Mesendoderm (in vitro differentiated cells): ENCODE results near the gene UBASH3A.
"Not testable (repeated sequence)": the region's sequence is repeated elsewhere in the genome, so short reads cannot be mapped to it uniquely, and the experiment has no call there.

ENCODE experiments used
- DNase-seq: peaks from one replicate; pipeline ENCODE4 v3.0.0; 2013
- H2AK5ac ChIP-seq: 2 replicates; pipeline ENCODE4 v1.6.1; 2013; ENCODE audit warnings: low read length, inconsistent platforms
- H2BK120ac ChIP-seq: 2 replicates; pipeline ENCODE4 v1.6.1; 2013; ENCODE audit warnings: low read depth, mild to moderate bottlenecking, low read length, moderate library complexity, mixed read lengths
- H2BK15ac ChIP-seq: replicated peaks from 2 replicates; pipeline ENCODE4 v1.6.1; 2013; ENCODE audit warnings: low read depth, mild to moderate bottlenecking, moderate library complexity
- H2BK5ac ChIP-seq: 2 replicates; pipeline ENCODE4 v1.6.1; 2013; ENCODE audit warnings: low read length, inconsistent platforms
- H3K18ac ChIP-seq: 2 replicates; pipeline ENCODE4 v1.6.1; 2013; ENCODE audit warnings: mild to moderate bottlenecking, low read length, mixed read lengths
- H3K23ac ChIP-seq: one replicate; pipeline ENCODE4 v1.6.1; 2013; ENCODE audit warnings: low read length
- H3K27ac ChIP-seq: 2 replicates; pipeline ENCODE4 v1.5.1; 2013; ENCODE audit warnings: low read depth, mild to moderate bottlenecking, inconsistent platforms, low read length, moderate library complexity
- H3K27me3 ChIP-seq: 2 replicates; pipeline ENCODE4 v1.6.1; 2013; ENCODE audit warnings: low read length, control low read depth, mild to moderate bottlenecking, inconsistent platforms; ENCODE audit not compliant: insufficient read depth, poor library complexity
- H3K36me3 ChIP-seq: 2 replicates; pipeline ENCODE4 v1.6.1; 2013; ENCODE audit warnings: low read length, inconsistent platforms; ENCODE audit not compliant: control insufficient read depth, insufficient read depth
- H3K4ac ChIP-seq: one replicate; pipeline ENCODE4 v1.6.1; 2013; ENCODE audit warnings: low read depth, mild to moderate bottlenecking, low read length, moderate library complexity
- H3K4me1 ChIP-seq: 2 replicates; pipeline ENCODE4 v1.6.1; 2013; ENCODE audit warnings: low read depth, low read length, inconsistent platforms; ENCODE audit not compliant: control insufficient read depth
- H3K4me2 ChIP-seq: 2 replicates; pipeline ENCODE4 v1.6.1; 2013; ENCODE audit warnings: low read length
- H3K4me3 ChIP-seq: 2 replicates; pipeline ENCODE4 v1.5.1; 2013; ENCODE audit warnings: mild to moderate bottlenecking, low read length
- H3K56ac ChIP-seq: one replicate; pipeline ENCODE4 v1.6.1; 2013; ENCODE audit warnings: low read length
- H3K79me1 ChIP-seq: 2 replicates; pipeline ENCODE4 v1.6.1; 2013; ENCODE audit warnings: low read length, inconsistent platforms
- H3K79me2 ChIP-seq: 2 replicates; pipeline ENCODE4 v1.6.1; 2013; ENCODE audit warnings: mild to moderate bottlenecking, low read length; ENCODE audit not compliant: control insufficient read depth, insufficient read depth
- H3K9ac ChIP-seq: 2 replicates; pipeline ENCODE4 v1.6.1; 2013; ENCODE audit warnings: low read length, inconsistent platforms
- H4K5ac ChIP-seq: one replicate; pipeline ENCODE4 v1.6.1; 2013; ENCODE audit warnings: low read length
- H4K8ac ChIP-seq: one replicate; pipeline ENCODE4 v1.6.1; 2013; ENCODE audit warnings: low read depth, mild to moderate bottlenecking, control low read depth, low read length, moderate library complexity
- WGBS: extraction: QIAGEN DNeasy Blood & Tissue Kit; methylation state at CpG from one replicate; pipeline ENCODE4 v1.1.7; 2013; ENCODE audit warnings: low lambda C conversion rate, missing lambda C conversion rate; ENCODE audit not compliant: insufficient coverage; ENCODE audit errors: extremely low coverage; 5-methylcytosine and 5-hydroxymethylcytosine counted together

The UBASH3A gene

GRCh38 chr21:42405064-42406013 lies 1.6 kb downstream of the UBASH3A start:
- H2BK15ac ChIP-seq: no peak overlapping the region
- no peaks in the 10 kb centered on the region for H3K79me2 ChIP-seq
- no CpG with 5 or more reads among the region's 23 CpGs for WGBS
- no peak overlapping the region for H4K5ac ChIP-seq
- H3K9ac ChIP-seq: no peak overlapping the region
- no peaks in the 10 kb centered on the region for H3K36me3 ChIP-seq
- H3K23ac ChIP-seq: no peak overlapping the region
- H2AK5ac ChIP-seq: no peak overlapping the region
- H3K4me2 ChIP-seq: no peak overlapping the region
- no peak overlapping the region for H3K56ac ChIP-seq
- no peak overlapping the region for H2BK5ac ChIP-seq
- no peak overlapping the region for H3K18ac ChIP-seq
- H3K4me1 ChIP-seq: no peaks in the 10 kb centered on the region
- H3K79me1 ChIP-seq: no peaks in the 10 kb centered on the region
- no peak overlapping the region for H3K4me3 ChIP-seq
- H3K4ac ChIP-seq: no peak overlapping the region
- no peak overlapping the region for H3K27ac ChIP-seq
- no peaks in the 10 kb centered on the region for H3K27me3 ChIP-seq
- no peak overlapping the region for H2BK120ac ChIP-seq
- no peak for DNase-seq
- H4K8ac ChIP-seq: no peak overlapping the region

DNA sequence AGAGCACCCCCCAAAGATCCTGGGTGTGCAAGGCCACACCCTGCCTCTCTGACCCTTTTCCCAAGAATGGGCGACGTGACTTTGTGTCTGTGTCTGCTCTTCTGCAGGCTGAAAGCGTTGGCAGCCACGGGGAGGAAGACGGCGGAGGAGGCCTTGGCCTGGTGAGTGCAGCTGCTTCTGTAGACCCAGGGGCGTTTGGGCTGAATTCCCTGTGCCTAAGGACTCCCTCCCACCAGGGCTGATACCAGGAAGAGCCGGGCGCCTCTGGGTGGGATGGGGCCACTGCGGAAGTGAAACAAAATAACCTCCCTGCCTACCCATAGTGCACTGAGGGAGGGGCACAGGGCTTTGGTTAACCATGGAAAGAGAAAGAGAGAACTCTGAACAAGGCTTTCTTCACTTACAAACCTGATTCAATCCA lies 2.5 kb downstream of the UBASH3A start:
- no CpG with 5 or more reads among the region's 10 CpGs for WGBS
- Histone ChIP-seq H2BK15ac (no peak overlapping the region), H2AK5ac (no peak overlapping the region), H2BK120ac (no peak overlapping the region), H3K4me1 (no peaks in the 10 kb centered on the region), H3K36me3 (no peaks in the 10 kb centered on the region), H3K23ac (no peak overlapping the region), H3K27ac (no peak overlapping the region), H3K9ac (no peak overlapping the region), H2BK5ac (no peak overlapping the region), H3K27me3 (no peaks in the 10 kb centered on the region), H3K4me3 (no peak overlapping the region), H3K79me1 (no peaks in the 10 kb centered on the region), H3K18ac (no peak overlapping the region), H3K4me2 (no peak overlapping the region), H4K8ac (no peak overlapping the region), H3K79me2 (no peaks in the 10 kb centered on the region), H4K5ac (no peak overlapping the region), H3K56ac (no peak overlapping the region), H3K4ac (no peak overlapping the region)
- no peak for DNase-seq

DNA sequence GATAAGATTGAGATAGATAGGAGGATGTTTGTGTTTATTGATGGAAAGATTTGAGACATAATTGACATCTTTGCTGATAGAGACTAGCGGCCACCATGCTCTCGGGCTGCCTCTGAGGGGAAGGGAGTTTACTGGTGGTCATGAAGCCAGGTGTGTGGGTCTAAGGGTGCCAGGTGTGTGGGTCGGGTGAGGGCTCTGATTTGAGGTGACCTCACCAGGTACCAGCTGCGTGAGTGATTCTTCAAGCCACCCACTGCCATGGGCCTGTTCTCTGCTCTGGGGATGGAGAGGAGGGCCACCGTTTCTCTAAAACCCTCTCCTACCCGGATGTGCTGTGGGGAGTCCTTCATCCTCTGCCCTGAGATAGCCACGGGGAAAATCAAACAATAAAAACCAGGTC lies 3.2 kb downstream of the UBASH3A start:
- no CpG with 5 or more reads among the region's 7 CpGs for WGBS
- Histone ChIP-seq H3K4me1 (no peaks in the 10 kb centered on the region), H2AK5ac (no peak overlapping the region), H3K9ac (no peak overlapping the region), H3K4me2 (no peak overlapping the region), H3K27ac (no peak overlapping the region), H4K8ac (no peak overlapping the region), H3K4me3 (no peak overlapping the region), H3K36me3 (no peaks in the 10 kb centered on the region), H3K56ac (no peak overlapping the region), H3K79me1 (no peaks in the 10 kb centered on the region), H3K18ac (no peak overlapping the region), H2BK5ac (no peak overlapping the region), H2BK15ac (no peak overlapping the region), H3K79me2 (no peaks in the 10 kb centered on the region), H3K23ac (no peak overlapping the region), H3K27me3 (no peaks in the 10 kb centered on the region), H4K5ac (no peak overlapping the region), H3K4ac (no peak overlapping the region), H2BK120ac (no peak overlapping the region)
- DNase-seq: no peak

- Histone ChIP-seq H3K36me3 (no peaks in the 10 kb centered on the region), H3K4me3 (no peak overlapping the region), H2AK5ac (no peak overlapping the region), H3K79me2 (no peaks in the 10 kb centered on the region), H3K9ac (no peak overlapping the region), H3K27ac (no peak overlapping the region), H3K27me3 (no peaks in the 10 kb centered on the region), H3K79me1 (no peaks in the 10 kb centered on the region), H3K56ac (no peak overlapping the region), H2BK120ac (no peak overlapping the region), H4K8ac (no peak overlapping the region), H2BK15ac (no peak overlapping the region), H2BK5ac (no peak overlapping the region), H3K4me2 (no peak overlapping the region), H3K4ac (no peak overlapping the region), H3K18ac (no peak overlapping the region), H3K23ac (no peak overlapping the region), H4K5ac (no peak overlapping the region), H3K4me1 (no peaks in the 10 kb centered on the region)
- DNase-seq: no peak
- WGBS: no CpG with 5 or more reads among the region's 5 CpGs
Measured at GRCh38 chr21:42407476-42407875, 3.8 kb downstream of the UBASH3A start.

GRCh38 chr21:42408718-42409117 lies 5.0 kb downstream of the UBASH3A start:
- not testable (repeated sequence) for H2BK5ac ChIP-seq, H3K79me2 ChIP-seq, H4K8ac ChIP-seq, H2AK5ac ChIP-seq, H2BK120ac ChIP-seq, H4K5ac ChIP-seq, H3K4ac ChIP-seq, H3K27ac ChIP-seq, DNase-seq, H3K4me3 ChIP-seq, H3K36me3 ChIP-seq, H3K4me2 ChIP-seq, H3K18ac ChIP-seq, H3K4me1 ChIP-seq, H3K27me3 ChIP-seq, H3K9ac ChIP-seq, H3K79me1 ChIP-seq, H3K56ac ChIP-seq, H2BK15ac ChIP-seq, H3K23ac ChIP-seq
- no CpG with 5 or more reads among the region's 5 CpGs for WGBS

- H2BK120ac ChIP-seq: no peak overlapping the region
- no peaks in the 10 kb centered on the region for H3K4me1 ChIP-seq
- no peak overlapping the region for H4K5ac ChIP-seq
- no peaks in the 10 kb centered on the region for H3K36me3 ChIP-seq
- H2AK5ac ChIP-seq: no peak overlapping the region
- H3K56ac ChIP-seq: no peak overlapping the region
- H3K9ac ChIP-seq: no peak overlapping the region
- H3K18ac ChIP-seq: no peak overlapping the region
- no peak overlapping the region for H3K4me3 ChIP-seq
- no peak for DNase-seq
- H3K4me2 ChIP-seq: no peak overlapping the region
- no peak overlapping the region for H2BK15ac ChIP-seq
- H4K8ac ChIP-seq: no peak overlapping the region
- no peak overlapping the region for H3K23ac ChIP-seq
- H3K79me1 ChIP-seq: no peaks in the 10 kb centered on the region
- H3K79me2 ChIP-seq: no peaks in the 10 kb centered on the region
- no peak overlapping the region for H3K27ac ChIP-seq
- no peak overlapping the region for H3K4ac ChIP-seq
- H3K27me3 ChIP-seq: no peaks in the 10 kb centered on the region
- no peak overlapping the region for H2BK5ac ChIP-seq
- no CpG with 5 or more reads among the region's 7 CpGs for WGBS
Measured at GRCh38 chr21:42409366-42409765, 5.7 kb downstream of the UBASH3A start.
